ENCODE results near the gene TCP11L2.

- TF ChIP-seq CTCF (IDR thresholded peaks at IDR 0.05): no peak
- TF ChIP-seq ZFX (IDR thresholded peaks at IDR 0.05; ENCODE audit: borderline replicate concordance): no peak
These were observed 28.5 kb upstream of the TCP11L2 start for GRCh38 chr12:106274012-106274411.
